Right cardiac atrium (tissue), 5 donors: ENCODE results near the gene SPNS3. TPM values are rescaled to one million over a fixed set of nuclear protein-coding genes. Genes with fewer than 3 reads are reported as not detected.

ENCODE experiments used
- ATAC-seq, 2 donors: fragments of 200-7000 bp; cut with Tn5 transposase; one replicate each; pipeline versions ENCODE4 v1.8.0 to v1.9.1; 2020; ENCODE audit warnings: moderate library complexity in 2 of 2, mild to moderate bottlenecking in 1 of 2
- DNase-seq, 3 donors: peaks; one replicate each; pipeline ENCODE4 v3.0.0-alpha.2; 2020
- H3K27ac ChIP-seq: one replicate; pipeline ENCODE4 v1.5.1; 2013; ENCODE audit warnings: mild to moderate bottlenecking, low read length, control low read depth, moderate library complexity
- H3K27me3 ChIP-seq: one replicate; pipeline ENCODE4 v1.6.1; 2013; ENCODE audit not compliant: control insufficient read depth, insufficient read depth
- H3K4me1 ChIP-seq: one replicate; pipeline ENCODE4 v1.6.1; 2013; ENCODE audit warnings: low read length; ENCODE audit not compliant: control insufficient read depth, insufficient read depth
- H3K4me3 ChIP-seq: one replicate; pipeline ENCODE4 v1.5.1; 2013; ENCODE audit warnings: low read length, control low read depth
- H3K9me3 ChIP-seq: one replicate; pipeline ENCODE4 v1.6.1; 2013; ENCODE audit warnings: low read length; ENCODE audit not compliant: control insufficient read depth
- WGBS: extraction: QIAGEN DNeasy Blood & Tissue Kit; methylation state at CpG from one replicate; pipeline ENCODE4 v1.1.7; 2013; 5-methylcytosine and 5-hydroxymethylcytosine counted together
- intact Hi-C, 4 donors: fragments of 100-400 bp; cut with DNase I; formaldehyde crosslinking; loops; one replicate each; pipeline versions ENCODE4 v1.11.0 to v1.14.0; 2022 to 2023
- polyA plus RNA-seq: library from polyadenylated mRNA; stranded (reverse); fragments of 200-250 nt; gene quantifications from one replicate; pipeline ENCODE4 v1.2.3, GENCODE V29; 2013
- total RNA-seq, 4 donors: library from RNA; stranded (reverse); fragmentation: NEBNext Ultra II Directional; extraction: Animal tissue kit (Norgen Biotek cat#: 25700); gene quantifications; one replicate each; pipeline ENCODE4 v1.2.1, GENCODE V29; 2021
- donor health status: healthy with polysubstance abuse.
- donor health status: DM: no; HTN: yes; CAD: no.
- donor health status: DM: no; HTN: no; CAD: no.
- donor health status: DM: no; HTN: yes; CAD: no; lungs with severe emphysema.
- donor health status: DM: yes; HTN: yes; CAD: no.

Gene SPNS3
- total and polyA plus RNA-seq, 5 donors = 0.23 to 0.45 (median 0.29) TPM; not detected in 2

GRCh38 chr17:4492721-4493561 is 59.2 kb downstream of the SPNS3 start:
- peak in 1 of 2 donors; percentile 26 for ATAC-seq
- intact Hi-C loops = no loop called here
- WGBS = 46% methylated on average over 20 of the region's 20 CpGs

GRCh38 chr17:4497101-4497824 is 63.5 kb downstream of the SPNS3 start:
- Histone ChIP-seq H3K9me3 (no peaks in the 10 kb centered on the region), H3K4me1 (no peaks in the 10 kb centered on the region), H3K4me3 (no peak overlapping the region), H3K27ac (no peak overlapping the region), H3K27me3 (no peaks in the 10 kb centered on the region)
- intact Hi-C loops = no loop called here
- DNase-seq (peak in 2 of 3 donors; percentile 32 to 38), ATAC-seq (no peak)
- WGBS = 67% methylated on average over 23 of the region's 23 CpGs

More at GRCh38 chr17:4492721-4493561, 59.2 kb downstream of the SPNS3 start:
- Histone ChIP-seq H3K27ac (no peak overlapping the region), H3K4me3 (no peak overlapping the region), H3K27me3 (no peaks in the 10 kb centered on the region), H3K4me1 (no peaks in the 10 kb centered on the region), H3K9me3 (no peaks in the 10 kb centered on the region)
- DNase-seq = peak in 2 of 3 donors; percentile 77

DNA sequence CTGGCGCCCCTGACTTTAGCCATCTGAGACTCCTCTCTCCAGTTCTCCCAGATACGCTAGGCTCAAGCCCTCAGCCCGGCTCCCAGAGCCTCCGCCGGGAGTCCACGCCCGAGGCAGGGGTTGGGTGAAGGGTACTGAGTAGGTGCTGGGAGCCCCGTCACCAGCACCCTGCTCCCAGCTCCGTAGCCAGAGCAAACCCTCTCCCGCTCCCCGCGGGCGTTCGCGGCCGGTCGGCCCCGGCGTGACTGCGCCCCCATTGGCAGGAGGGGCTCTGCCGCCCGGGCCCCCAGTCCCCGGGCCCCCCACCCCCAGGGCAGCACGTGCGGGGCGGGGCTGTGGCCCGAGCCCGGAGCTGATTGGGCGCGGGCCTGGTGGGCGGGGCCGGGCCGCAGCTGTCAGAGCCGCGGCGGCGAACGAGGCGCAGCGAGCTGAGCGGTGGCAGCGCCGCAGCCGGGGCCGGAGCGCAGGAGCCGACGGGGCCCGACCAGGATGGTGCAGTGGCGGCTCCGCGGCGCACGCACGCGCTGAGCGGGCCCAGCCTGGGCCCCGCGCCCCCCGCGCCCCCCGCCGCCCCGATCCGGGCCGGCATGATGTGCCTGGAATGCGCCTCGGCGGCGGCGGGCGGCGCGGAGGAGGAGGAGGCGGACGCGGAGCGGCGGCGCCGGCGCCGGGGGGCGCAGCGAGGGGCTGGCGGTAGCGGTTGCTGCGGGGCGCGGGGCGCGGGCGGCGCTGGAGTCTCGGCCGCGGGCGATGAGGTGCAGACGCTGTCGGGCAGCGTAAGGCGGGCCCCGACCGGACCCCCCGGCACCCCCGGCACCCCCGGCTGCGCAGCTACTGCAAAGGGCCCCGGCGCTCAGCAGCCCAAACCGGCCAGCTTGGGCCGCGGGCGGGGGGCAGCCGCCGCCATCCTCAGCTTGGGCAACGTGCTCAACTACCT is 65.0 kb downstream of the SPNS3 start, which contains the start of gene SPNS2:
TSS of gene SPNS2 (plus strand) at position 421 of the 937 bp plus-strand sequence. CDS start at position 588, 167 bp downstream.
- Histone ChIP-seq H3K4me3 (peak within 1 kb of the TSS; percentile 57), H3K9me3 (no peaks in the 10 kb centered on the region), H3K27ac (no peak within 1 kb of the TSS), H3K4me1 (no peaks in the 10 kb centered on the region), H3K27me3 (no peaks in the 10 kb centered on the region)
- intact Hi-C loops = no loop called here
- WGBS = 1% methylated on average over 117 of the region's 117 CpGs
- ATAC-seq = peak; percentile 88 to 92
- peak; percentile 72 to 93 (median 89) for DNase-seq

DNA sequence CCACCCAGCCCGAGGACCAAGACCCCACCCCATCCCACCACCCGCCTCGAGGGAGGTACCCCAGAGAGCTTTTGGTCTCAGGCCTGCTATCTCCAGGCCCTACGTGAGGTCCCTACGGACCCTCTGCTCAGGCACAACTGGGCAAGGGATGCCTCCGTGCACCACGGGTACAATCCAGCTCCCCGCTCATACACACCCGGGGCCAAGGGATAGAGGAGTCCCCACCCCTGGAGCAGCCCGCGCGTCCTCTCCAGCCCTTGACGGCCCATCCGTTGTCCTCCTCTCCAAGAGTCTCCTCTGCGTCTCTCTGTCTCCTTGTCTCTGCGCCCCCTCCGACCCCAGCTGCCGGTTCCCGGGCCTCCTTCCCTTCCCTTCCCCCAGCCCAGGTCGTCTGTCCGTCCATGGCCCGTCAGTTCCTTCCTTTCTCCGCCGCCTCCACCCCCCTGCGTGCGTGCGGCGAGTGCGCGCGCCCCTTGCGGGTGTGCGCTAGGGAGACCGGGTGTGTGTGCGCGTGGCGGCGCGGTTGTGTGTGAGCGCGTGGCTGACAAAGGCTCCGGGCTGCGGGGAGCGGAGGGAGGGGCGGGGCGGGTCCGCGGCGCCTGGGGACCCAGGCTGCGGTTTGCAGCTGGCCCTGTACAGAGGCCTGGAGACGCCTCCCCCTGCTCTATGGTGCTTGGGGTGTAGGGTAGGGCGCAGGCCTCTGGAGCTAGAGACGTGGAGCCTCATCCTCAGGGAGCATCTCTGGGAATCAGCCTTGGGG is 65.9 kb downstream of the SPNS3 start:
- Histone ChIP-seq H3K27me3 (no peaks in the 10 kb centered on the region), H3K4me1 (no peaks in the 10 kb centered on the region), H3K27ac (peak overlapping the region; percentile 6), H3K9me3 (no peaks in the 10 kb centered on the region), H3K4me3 (peak overlapping the region; percentile 57)
- ATAC-seq = peak; percentile 23 to 56
- under 1% methylated on average over 53 of the region's 53 CpGs for WGBS
- DNase-seq = peak; percentile 44 to 76 (median 76)
- intact Hi-C loops = no loop called here

GRCh38 chr17:4500191-4500571 is 66.4 kb downstream of the SPNS3 start:
- Histone ChIP-seq H3K9me3 (no peaks in the 10 kb centered on the region), H3K4me1 (no peaks in the 10 kb centered on the region), H3K27me3 (no peaks in the 10 kb centered on the region), H3K27ac (peak overlapping the region; percentile 6), H3K4me3 (peak overlapping the region; percentile 57)
- no peak for ATAC-seq
- no peak for DNase-seq
- intact Hi-C loops = no loop called here
- 24% methylated on average over 7 of the region's 7 CpGs for WGBS

- Histone ChIP-seq H3K27ac (no peak overlapping the region), H3K27me3 (no peaks in the 10 kb centered on the region), H3K9me3 (no peaks in the 10 kb centered on the region), H3K4me3 (no peak overlapping the region), H3K4me1 (no peaks in the 10 kb centered on the region)
- intact Hi-C loops = no loop called here
- peak in 1 of 2 donors; percentile 15 for ATAC-seq
- WGBS = 30% methylated on average over 3 of the region's 3 CpGs
- DNase-seq = no peak
These were observed 67.7 kb downstream of the SPNS3 start for GRCh38 chr17:4501295-4501949.

GRCh38 chr17:4502466-4503154 is 68.9 kb downstream of the SPNS3 start:
- DNase-seq = peak in 1 of 3 donors; percentile 1
- 68% methylated on average over 18 of the region's 18 CpGs for WGBS
- no peak for ATAC-seq
- Histone ChIP-seq H3K4me3 (no peak overlapping the region), H3K9me3 (no peaks in the 10 kb centered on the region), H3K4me1 (no peaks in the 10 kb centered on the region), H3K27ac (no peak overlapping the region), H3K27me3 (no peaks in the 10 kb centered on the region)
- intact Hi-C loops = no loop called here

GRCh38 chr17:4503283-4504025 is 69.7 kb downstream of the SPNS3 start:
- DNase-seq (peak in 1 of 3 donors; percentile 25), ATAC-seq (no peak)
- no peaks in the 10 kb centered on the region for H3K9me3 ChIP-seq
- H3K27ac ChIP-seq = peak overlapping the region; percentile 14
- no peaks in the 10 kb centered on the region for H3K27me3 ChIP-seq
- H3K4me1 ChIP-seq = no peaks in the 10 kb centered on the region
- H3K4me3 ChIP-seq = no peak overlapping the region
- intact Hi-C loops = no loop called here
- 86% methylated on average over 4 of the region's 4 CpGs for WGBS

- Histone ChIP-seq H3K27ac (peak overlapping the region; percentile 9), H3K4me1 (no peaks in the 10 kb centered on the region), H3K9me3 (no peaks in the 10 kb centered on the region), H3K27me3 (no peaks in the 10 kb centered on the region), H3K4me3 (no peak overlapping the region)
- intact Hi-C loops = no loop called here
- peak in 1 of 3 donors; percentile 26 for DNase-seq
- WGBS = 75% methylated on average over 5 of the region's 5 CpGs
- no peak for ATAC-seq
These were observed 70.4 kb downstream of the SPNS3 start for GRCh38 chr17:4504188-4504587.
